HepG2 (cell line): ENCODE results near the gene CBX5. TPM values are rescaled to one million over a fixed set of nuclear protein-coding genes. Genes with fewer than 3 reads are reported as not detected.

ENCODE experiments used
- ATAC-seq: fragments of 200-7000 bp; cut with Tn5 transposase; 3 replicates; pipeline ENCODE4 v1.9.1; 2020; ENCODE audit warnings: mild to moderate bottlenecking, moderate library complexity
- BruUV-seq: library from RNA; stranded (reverse); fragments of 400-500 nt; replicated peaks from 2 replicates; lab custom pipeline; 2021; lab: Mats Ljungman, UMichigan
- CTCF ChIA-PET: fragments of 300-600 bp; formaldehyde crosslinking; extraction: SDS; loops from one replicate; lab custom pipeline; 2021; ENCODE audit warnings: low total read pairs, inconsistent platforms, low intra/inter-chr PET ratio; lab: Yijun Ruan, JAX
- POLR2A ChIA-PET: fragments of 350-600 bp; sonication (Branson Sonifier 250); formaldehyde crosslinking; loops from one replicate; lab custom pipeline; 2020; ENCODE audit warnings: antibody characterized with exemption, inconsistent platforms; lab: Yijun Ruan, JAX
- DNase-seq: peaks from one replicate; pipeline ENCODE4 v3.0.0-alpha.2; 2015; ENCODE audit warnings: low spot score
- FAIRE-seq: peaks from 3 replicates; lab custom pipeline; 2011; peaks lifted over from hg19 to GRCh38; lab: Jason Lieb, UNC
- H2AFZ ChIP-seq: one replicate; pipeline ENCODE4 v1.6.1; 2011; ENCODE audit warnings: low read length, inconsistent platforms
- H3K27ac ChIP-seq: fragments of 300-600 bp; 3 replicates; pipeline ENCODE4 v1.8.0; 2011; ENCODE audit warnings: mixed run types, mild to moderate bottlenecking, mixed read lengths, low read length, inconsistent platforms; ENCODE audit not compliant: insufficient read depth; ENCODE audit errors: extremely low read length
- H3K27me3 ChIP-seq, 2 experiments: fragments of 200-600 bp in 1 of 2; 2 replicates in 1 of 2; 3 replicates in 1 of 2; pipeline versions ENCODE4 v1.6.0 to v1.8.0; 2011; ENCODE audit warnings: low read length in 2 of 2, mild to moderate bottlenecking in 2 of 2, moderate library complexity in 2 of 2, inconsistent platforms in 1 of 2; ENCODE audit not compliant: insufficient read depth in 2 of 2, control insufficient read depth in 1 of 2
- H3K36me3 ChIP-seq, 2 experiments: fragments of 200-600 bp in 1 of 2; replicated peaks in 1 of 2; 2 replicates in 1 of 2; 3 replicates in 1 of 2; pipeline versions ENCODE4 v1.5.1 to v1.8.0; 2011; ENCODE audit warnings: low read length in 2 of 2, inconsistent platforms in 1 of 2; ENCODE audit not compliant: insufficient read depth in 2 of 2, control insufficient read depth in 1 of 2
- H3K4me1 ChIP-seq: 2 replicates; pipeline ENCODE4 v1.5.1; 2012; ENCODE audit warnings: low read length, inconsistent platforms; ENCODE audit not compliant: insufficient read depth
- H3K4me2 ChIP-seq: 2 replicates; pipeline ENCODE4 v1.6.0; 2011; ENCODE audit warnings: low read depth, low read length, inconsistent platforms
- H3K4me3 ChIP-seq, 3 experiments: fragments of 200-600 bp in 1 of 3; sonication (generic), shearing (Covaris generic) in 1 of 3; replicated peaks in 1 of 3; 2 replicates each; pipeline ENCODE4 v1.5.1; 2011 to 2016; ENCODE audit warnings: low read length in 3 of 3, inconsistent platforms in 2 of 3, low read depth in 2 of 3, mild to moderate bottlenecking in 2 of 3, control low read depth in 1 of 3, mixed read lengths in 1 of 3; ENCODE audit not compliant: insufficient read depth in 1 of 3
- H3K79me2 ChIP-seq: one replicate; pipeline ENCODE4 v1.6.1; 2011; ENCODE audit warnings: low read length, inconsistent platforms; ENCODE audit not compliant: insufficient read depth
- H3K9ac ChIP-seq: 2 replicates; pipeline ENCODE4 v1.6.0; 2011; ENCODE audit warnings: mild to moderate bottlenecking, low read depth, low read length, inconsistent platforms; ENCODE audit not compliant: insufficient read depth
- H3K9me3 ChIP-seq: 2 replicates; pipeline ENCODE4 v1.5.1; 2012; ENCODE audit warnings: mild to moderate bottlenecking, low read length
- H4K20me1 ChIP-seq: 2 replicates; pipeline ENCODE4 v1.6.0; 2011; ENCODE audit warnings: inconsistent platforms, mild to moderate bottlenecking, low read length, moderate library complexity; ENCODE audit not compliant: insufficient read depth
- AGO2 ChIP-seq: fragments of 200-400 bp; formaldehyde crosslinking; optimal IDR thresholded peaks from 2 replicates; pipeline ENCODE3; 2017; ENCODE audit warnings: mild to moderate bottlenecking, low read depth, low read length, moderate library complexity
- CHD2 ChIP-seq: IDR thresholded peaks from 2 replicates; pipeline ENCODE4 v1.6.1; 2011; ENCODE audit warnings: low read depth, low read length, improper control_type of control experiment
- CREM ChIP-seq, 2 experiments: sonication (generic) in 1 of 2; formaldehyde crosslinking in 1 of 2; IDR thresholded peaks; 2 replicates each; pipeline versions ENCODE4 v1.4.0 to v1.6.1; 2016 to 2020; ENCODE audit warnings: antibody characterized with exemption in 1 of 2, mild to moderate bottlenecking in 1 of 2, missing genetic modification reagents in 1 of 2
- GPN1 ChIP-seq: sonication (generic); formaldehyde crosslinking; IDR thresholded peaks from 2 replicates; pipeline ENCODE4 v1.5.1; 2020; ENCODE audit warnings: missing genetic modification reagents, borderline replicate concordance
- HDAC2 ChIP-seq: sonication (generic); formaldehyde crosslinking; IDR thresholded peaks from 2 replicates; pipeline ENCODE4 v1.4.0; 2020; ENCODE audit warnings: missing genetic modification reagents
- KLF11 ChIP-seq: IDR thresholded peaks from 2 replicates; pipeline ENCODE4 v1.6.1; 2016; ENCODE audit warnings: missing compliant biosample characterization
- MBD4 ChIP-seq: IDR thresholded peaks from 2 replicates; pipeline ENCODE4 v1.6.1; 2012; ENCODE audit warnings: low read length, inconsistent platforms, borderline replicate concordance
- NFIC ChIP-seq: IDR thresholded peaks from 2 replicates; pipeline ENCODE4 v1.6.1; 2012; ENCODE audit warnings: mild to moderate bottlenecking, low read length, inconsistent platforms
- PAF1 ChIP-seq: IDR thresholded peaks from 2 replicates; pipeline ENCODE4 v1.6.1; 2016; ENCODE audit warnings: missing genetic modification reagents, missing compliant biosample characterization
- POGZ ChIP-seq: sonication (generic); formaldehyde crosslinking; IDR thresholded peaks from 2 replicates; pipeline ENCODE4 v1.4.0; 2020; ENCODE audit warnings: mild to moderate bottlenecking, missing genetic modification reagents
- POLR2A ChIP-seq, 2 experiments: IDR thresholded peaks; 2 replicates each; pipeline ENCODE4 v1.6.1; 2011; ENCODE audit warnings: low read depth in 2 of 2, low read length in 2 of 2, mild to moderate bottlenecking in 1 of 2, moderate library complexity in 1 of 2; ENCODE audit not compliant: insufficient read depth in 1 of 2
- POLR2AphosphoS5 ChIP-seq: IDR thresholded peaks from 2 replicates; pipeline ENCODE4 v1.6.1; 2012; ENCODE audit warnings: low read depth, low read length
- POLR2G ChIP-seq: fragments of 200-400 bp; formaldehyde crosslinking; IDR thresholded peaks from 2 replicates; pipeline ENCODE4 v1.6.1; 2018; ENCODE audit warnings: mild to moderate bottlenecking, low read depth, low read length, moderate library complexity
- RBFOX2 ChIP-seq: fragments of 200-400 bp; formaldehyde crosslinking; IDR thresholded peaks from 2 replicates; pipeline ENCODE4 v1.6.1; 2017; ENCODE audit warnings: low read depth, mild to moderate bottlenecking, low read length
- RBM22 ChIP-seq: fragments of 200-400 bp; formaldehyde crosslinking; optimal IDR thresholded peaks from 2 replicates; pipeline ENCODE3; 2017; ENCODE audit warnings: mild to moderate bottlenecking, low read length, moderate library complexity
- SALL1 ChIP-seq: sonication (generic); formaldehyde crosslinking; IDR thresholded peaks from 2 replicates; pipeline ENCODE4 v1.8.0; 2022; ENCODE audit warnings: mild to moderate bottlenecking, missing genetic modification reagents
- SSRP1 ChIP-seq: IDR thresholded peaks from 2 replicates; pipeline ENCODE4 v1.6.1; 2016; ENCODE audit warnings: control low read depth
- TBP ChIP-seq: sonication (generic); formaldehyde crosslinking; IDR thresholded peaks from 2 replicates; pipeline ENCODE4 v1.5.0; 2020; ENCODE audit warnings: missing genetic modification reagents
- ZMAT3 ChIP-seq: sonication (generic); formaldehyde crosslinking; conservative IDR thresholded peaks from 2 replicates; pipeline ENCODE4 v1.7.0; 2021; ENCODE audit warnings: missing genetic modification reagents
- ZNF543 ChIP-seq: sonication (generic); formaldehyde crosslinking; IDR thresholded peaks from 2 replicates; pipeline ENCODE4 v1.4.0; 2020; ENCODE audit warnings: mild to moderate bottlenecking, missing genetic modification reagents
- ZNF614 ChIP-seq: IDR thresholded peaks from 2 replicates; pipeline ENCODE4 v1.6.1; 2018; ENCODE audit warnings: missing biosample characterization, missing genetic modification reagents, inconsistent platforms, borderline replicate concordance
- WGBS: methylation state at CpG from one replicate; pipeline ENCODE4 v1.1.6; 2017; ENCODE audit warnings: low lambda C conversion rate; 5-methylcytosine and 5-hydroxymethylcytosine counted together
- in situ Hi-C: cut with HindIII; loops from 2 replicates; pipeline ENCODE4 v1.10.0; 2017; ENCODE audit warnings: low pct_unique_long_range_greater_than_20kb; ENCODE audit not compliant: extremely low pct_ligation_motif_present
- intact Hi-C: fragments of 100-400 bp; cut with micrococcal nuclease; formaldehyde crosslinking; loops from one replicate; pipeline ENCODE4 v1.10.0; 2022; ENCODE audit not compliant: unreplicated experiment
- polyA plus RNA-seq, 8 experiments: library from polyadenylated mRNA; depleted of rRNA in 3 of 8; stranded (reverse) in 7 of 8; unstranded in 1 of 8; fragments of >200 nt; fragmentation: Illumina TruSeq in 4 of 8; extraction: Trizol in 4 of 8; gene quantifications; 2 replicates each; pipeline versions ENCODE4 v1.2.1 to v1.2.3, GENCODE V29; 2011 to 2016; ENCODE audit warnings: low read depth in 4 of 8, missing spikeins in 1 of 8, mixed read lengths in 1 of 8; ENCODE audit not compliant: insufficient read depth in 1 of 8
- total RNA-seq, 5 experiments: library from RNA; depleted of rRNA; stranded (reverse); fragments of >200 nt; fragmentation: Illumina TruSeq; extraction: Trizol; gene quantifications; 2 replicates each; pipeline ENCODE4 v1.2.3, GENCODE V29; 2016; ENCODE audit warnings: low read depth in 1 of 5
- TF ChIP-seq, protein P1 (sequence below): sonication (generic); formaldehyde crosslinking; conservative IDR thresholded peaks from 2 replicates; pipeline ENCODE4 v1.4.0; 2020; ENCODE audit warnings: missing genetic modification reagents

Gene CBX5
- total and polyA plus RNA-seq, 2 of the 13 experiments (the other 11 are each of a cell fraction or from before 2014, with no cell fraction given), result 16.0 to 22.2 TPM

DNA sequence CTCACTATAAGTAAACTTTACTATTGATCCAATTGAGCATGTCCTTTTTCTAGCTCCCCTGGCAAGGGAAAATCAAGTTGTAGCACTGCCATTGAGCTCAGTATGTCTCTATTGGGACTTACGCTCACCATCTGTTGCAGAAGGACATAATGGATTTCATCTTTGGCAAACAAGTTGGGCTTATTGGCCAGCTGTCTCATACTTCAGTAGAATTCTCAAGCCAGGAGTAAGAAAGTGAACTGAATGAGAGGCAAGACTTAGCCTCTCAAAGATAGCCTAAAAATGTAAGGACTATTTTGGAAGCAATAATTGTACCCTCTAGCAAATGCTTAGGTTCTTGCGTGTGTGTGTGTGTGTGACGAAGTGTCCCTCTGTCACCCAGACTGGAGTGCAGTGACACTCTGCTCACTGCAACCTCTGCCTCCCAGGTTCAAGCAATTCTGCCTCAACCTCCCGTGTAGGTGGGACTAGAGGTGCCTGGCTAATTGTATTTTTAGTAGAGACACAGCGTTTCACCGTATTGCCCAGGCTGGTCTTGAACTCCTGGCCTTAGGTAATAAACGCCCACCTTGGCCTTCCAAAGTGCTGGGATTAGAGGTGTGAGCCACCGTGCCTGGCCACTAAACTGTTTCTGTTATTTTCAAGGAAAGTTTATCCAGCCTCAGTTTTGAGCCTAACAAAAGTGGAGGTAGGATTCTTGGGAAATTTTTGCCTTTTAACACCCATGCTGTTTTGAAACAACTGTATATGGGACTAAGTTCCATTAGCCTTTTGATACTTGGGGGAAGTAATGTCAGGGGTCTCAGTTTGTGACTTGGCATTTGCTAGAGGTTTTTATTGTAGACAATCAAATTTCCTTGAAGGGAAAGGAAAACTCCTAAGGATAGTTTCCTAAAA lies 7.6 kb upstream of the CBX5 start (continued):
- TF ChIP-seq CHD2, result 0 out of 2 replicates have a peak, but pooled peaks have one; percentile 13
- TF ChIP-seq POLR2G, result peak; percentile 77

DNA sequence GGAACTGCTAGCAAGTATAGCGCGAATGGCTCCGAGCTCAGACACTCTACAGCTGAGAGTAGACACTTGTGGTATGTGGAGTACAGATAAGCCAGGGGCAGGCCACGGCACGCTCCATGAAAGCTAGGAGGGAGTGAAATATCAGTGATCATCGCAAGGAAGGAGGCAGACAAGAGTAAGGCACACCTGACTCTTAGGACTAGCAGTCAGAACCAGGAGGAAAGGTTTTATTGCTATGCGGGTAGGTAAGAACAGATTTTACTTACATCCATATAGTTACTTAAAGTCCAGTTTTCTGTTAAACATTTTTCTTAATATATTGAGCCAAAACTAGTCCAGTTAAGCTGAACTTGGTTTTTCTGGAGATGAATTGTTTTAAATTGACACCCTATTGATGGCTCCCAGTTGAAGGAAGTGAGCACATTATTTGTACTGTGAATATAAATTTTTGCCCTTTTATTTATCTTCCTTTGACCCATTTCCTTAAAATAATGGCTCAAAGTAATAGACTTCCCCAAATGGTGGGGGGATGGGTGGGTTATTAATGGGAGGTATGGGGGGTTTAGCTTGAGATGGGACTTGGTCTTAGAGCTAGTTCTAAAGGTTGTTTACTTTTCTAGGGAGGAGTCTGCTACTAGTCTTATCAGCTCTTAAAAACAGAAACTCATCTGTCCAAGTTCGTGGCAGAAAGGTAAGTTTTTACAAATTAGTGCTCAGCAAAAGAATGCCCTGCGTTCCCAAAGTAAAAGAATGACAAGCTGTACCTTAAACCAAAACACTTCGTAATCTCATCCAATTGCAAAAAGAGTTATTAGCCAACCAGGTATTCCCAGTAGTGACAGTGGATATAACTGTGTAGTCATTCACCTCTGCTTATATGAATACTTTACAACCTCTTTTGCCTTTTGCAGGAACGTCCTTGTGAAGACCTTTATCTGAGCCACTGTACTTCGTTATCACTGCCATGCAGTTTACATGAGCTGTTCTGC lies 6.4 kb upstream of the CBX5 start:
- ChIA-PET CTCF (no interaction called here), POLR2A (interaction anchor here (0.8 to 5.2 kb wide), 9 partner anchors 9 to 73 kb away, joined by 3 to 65 read pairs (median 8); partner anchors contain the start of genes COPZ1 and NFE2)
- H3K79me2 ChIP-seq, result peaks cover 33% of the 10 kb centered on the region
- no peaks in the 10 kb centered on the region; a peak in 1 of 5 replicates for H3K27me3 ChIP-seq
- FAIRE-seq, result no peak
- DNase-seq, result no peak
- H3K27ac ChIP-seq, result no peak overlapping the region
- no peak overlapping the region for H2AFZ ChIP-seq
- BruUV-seq, result no TSS peak
- no peaks in the 10 kb centered on the region for H3K9me3 ChIP-seq
- H3K36me3 ChIP-seq, result peaks cover 13 to 55% of the 10 kb centered on the region in 2 experiments
- ATAC-seq, result no peak
- H4K20me1 ChIP-seq, result peaks cover 68% of the 10 kb centered on the region
- no peak overlapping the region for H3K9ac ChIP-seq
- no peak overlapping the region for H3K4me3 ChIP-seq
- WGBS, result 90% methylated on average over 12 of the region's 12 CpGs
- H3K4me2 ChIP-seq, result peak overlapping the region; percentile 44
- H3K4me1 ChIP-seq, result peaks cover 48% of the 10 kb centered on the region
- in situ Hi-C loops (no loop called here), intact Hi-C loops (no loop called here)
- TF ChIP-seq POLR2A (IDR thresholded peaks at IDR 0.05; ENCODE audit: insufficient read depth in 1 of 2, low read depth in 2 of 2, low read length in 2 of 2) (peak; percentile 60 to 81), HDAC2 (CRISPR knock-in tag) (no peak), KLF11 (no peak), POLR2AphosphoS5 (peak; percentile 68), POGZ (CRISPR knock-in tag) (no peak), TBP (CRISPR knock-in tag) (no peak), ZMAT3 (CRISPR knock-in tag) (no peak), MBD4 (peak; percentile 59; the same call in 1 of the 2 replicates), RBFOX2 (peak; percentile 83), CREM (IDR thresholded peaks at IDR 0.05) (no peak), CREM (CRISPR knock-in tag; IDR thresholded peaks at IDR 0.05) (no peak), SSRP1 (CRISPR knock-in tag) (peak; percentile 96), ZNF543 (0 out of 2 replicates have a peak, but pooled peaks have one; percentile 38), RBM22 (peak; percentile 97), AGO2 (peak; percentile 79), POLR2G (peak; percentile 76), PAF1 (CRISPR knock-in tag) (peak; percentile 80; the same call in 1 of the 2 replicates), ZNF614 (CRISPR knock-in tag) (no peak), GPN1 (no peak), NFIC (peak; percentile 64; the same call in 1 of the 2 replicates), SALL1 (CRISPR knock-in tag) (0 out of 2 replicates have a peak, but pooled peaks have one; percentile 18)
- TF ChIP-seq, protein P1, sequence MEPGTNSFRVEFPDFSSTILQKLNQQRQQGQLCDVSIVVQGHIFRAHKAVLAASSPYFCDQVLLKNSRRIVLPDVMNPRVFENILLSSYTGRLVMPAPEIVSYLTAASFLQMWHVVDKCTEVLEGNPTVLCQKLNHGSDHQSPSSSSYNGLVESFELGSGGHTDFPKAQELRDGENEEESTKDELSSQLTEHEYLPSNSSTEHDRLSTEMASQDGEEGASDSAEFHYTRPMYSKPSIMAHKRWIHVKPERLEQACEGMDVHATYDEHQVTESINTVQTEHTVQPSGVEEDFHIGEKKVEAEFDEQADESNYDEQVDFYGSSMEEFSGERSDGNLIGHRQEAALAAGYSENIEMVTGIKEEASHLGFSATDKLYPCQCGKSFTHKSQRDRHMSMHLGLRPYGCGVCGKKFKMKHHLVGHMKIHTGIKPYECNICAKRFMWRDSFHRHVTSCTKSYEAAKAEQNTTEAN, result no peak
